ENCODE data around the gene CTBP2. TPM values are rescaled to one million over a fixed set of nuclear protein-coding genes. Genes with fewer than 3 reads are reported as not detected.

The CTBP2 gene
- total RNA-seq, 4 donors from 2014 or later = 41.8 to 55.9 (median 47.1) TPM

- no peak overlapping the region for H3K4me3 ChIP-seq
- WGBS, 2 donors = 89 to 90% methylated on average over 5 of the region's 5 CpGs
- H3K4me1 ChIP-seq = peaks cover 0 to 21% (median 0%) of the 10 kb centered on the region in 3 donors
- DNase-seq = no peak
- no peak for TF ChIP-seq CTCF (IDR thresholded peaks at IDR 0.05)
- TF ChIP-seq POLR2A (IDR thresholded peaks at IDR 0.05) = no peak
- no peaks in the 10 kb centered on the region for H3K9me3 ChIP-seq
- intact Hi-C loops (cut with DNase I) = no loop called here
- no peaks in the 10 kb centered on the region for H3K27me3 ChIP-seq
- peaks cover 0 to 63% (median 7%) of the 10 kb centered on the region in 3 donors for H3K36me3 ChIP-seq
- H3K27ac ChIP-seq = no peak overlapping the region
Measured at GRCh38 chr10:124974131-124974530, 186.2 kb downstream of the CTBP2 start.

GRCh38 chr10:124972637-124973036 lies 187.7 kb downstream of the CTBP2 start:
- WGBS, 2 donors = 86 to 93% methylated on average over 7 of the region's 7 CpGs

GRCh38 chr10:124971276-124971675 lies 189.1 kb downstream of the CTBP2 start:
- intact Hi-C loops (cut with DNase I) = no loop called here
- WGBS, 2 donors = 32 to 52% methylated on average over 2 of the region's 2 CpGs
- Histone ChIP-seq H3K4me1 (peaks cover 0 to 17% (median 0%) of the 10 kb centered on the region in 3 donors), H3K4me3 (no peak overlapping the region), H3K9me3 (no peaks in the 10 kb centered on the region), H3K36me3 (peaks cover 4 to 81% (median 7%) of the 10 kb centered on the region in 3 donors), H3K27ac (peak overlapping the region in 1 of 4 donors; percentile 48), H3K27me3 (no peaks in the 10 kb centered on the region)
- no peak for TF ChIP-seq POLR2A (IDR thresholded peaks at IDR 0.05)
- DNase-seq = no peak

More at GRCh38 chr10:124972637-124973036, 187.7 kb downstream of the CTBP2 start:
- Histone ChIP-seq H3K36me3 (peaks cover 0 to 75% (median 7%) of the 10 kb centered on the region in 3 donors), H3K27me3 (no peaks in the 10 kb centered on the region), H3K4me3 (no peak overlapping the region), H3K4me1 (peaks cover 0 to 21% (median 0%) of the 10 kb centered on the region in 3 donors), H3K27ac (no peak overlapping the region), H3K9me3 (no peaks in the 10 kb centered on the region)
- no peak for DNase-seq
- TF ChIP-seq POLR2A (IDR thresholded peaks at IDR 0.05) = no peak
- no peak for TF ChIP-seq CTCF (IDR thresholded peaks at IDR 0.05)
- intact Hi-C loops (cut with DNase I) = no loop called here

- H3K4me1 ChIP-seq = peaks cover 0 to 18% (median 0%) of the 10 kb centered on the region in 3 donors
- no peak overlapping the region for H3K4me3 ChIP-seq
- WGBS, 2 donors = 85 to 93% methylated on average over 2 of the region's 2 CpGs
- intact Hi-C loops (cut with DNase I) = no loop called here
- no peaks in the 10 kb centered on the region for H3K27me3 ChIP-seq
- H3K27ac ChIP-seq = no peak overlapping the region
- no peak for TF ChIP-seq POLR2A (IDR thresholded peaks at IDR 0.05)
- no peak for TF ChIP-seq CTCF (IDR thresholded peaks at IDR 0.05)
- no peaks in the 10 kb centered on the region for H3K9me3 ChIP-seq
- H3K36me3 ChIP-seq = peaks cover 0 to 46% (median 4%) of the 10 kb centered on the region in 3 donors
- DNase-seq = no peak
Measured at GRCh38 chr10:124967255-124967654, 193.1 kb downstream of the CTBP2 start.

GRCh38 chr10:124966008-124966407 lies 194.4 kb downstream of the CTBP2 start:
- H3K4me1 ChIP-seq = peaks cover 0 to 13% (median 0%) of the 10 kb centered on the region in 3 donors
- TF ChIP-seq CTCF (IDR thresholded peaks at IDR 0.05) (no peak), POLR2A (IDR thresholded peaks at IDR 0.05) (no peak)
- H3K36me3 ChIP-seq = peaks cover 0 to 41% (median 4%) of the 10 kb centered on the region in 3 donors
- intact Hi-C loops (cut with DNase I) = no loop called here
- H3K27ac ChIP-seq = no peak overlapping the region
- no peaks in the 10 kb centered on the region for H3K27me3 ChIP-seq
- 61 to 72% methylated on average over 5 of the region's 5 CpGs for WGBS, 2 donors
- DNase-seq = no peak
- H3K9me3 ChIP-seq = no peaks in the 10 kb centered on the region
- H3K4me3 ChIP-seq = no peak overlapping the region
